ENCODE results near the gene NCR3LG1.

Gene NCR3LG1

GRCh38 chr11:17371614-17372013, 20.0 kb downstream of the NCR3LG1 start:
- no peak for DNase-seq

GRCh38 chr11:17375547-17375946, 23.9 kb downstream of the NCR3LG1 start:
- DNase-seq, result no peak

GRCh38 chr11:17376493-17376892, 24.9 kb downstream of the NCR3LG1 start:
- no peak for DNase-seq

- DNase-seq, result no peak
Observed at GRCh38 chr11:17378655-17379054, 27.1 kb downstream of the NCR3LG1 start.

- no peak for DNase-seq
Observed at GRCh38 chr11:17379383-17380180, 28.0 kb downstream of the NCR3LG1 start.

DNA sequence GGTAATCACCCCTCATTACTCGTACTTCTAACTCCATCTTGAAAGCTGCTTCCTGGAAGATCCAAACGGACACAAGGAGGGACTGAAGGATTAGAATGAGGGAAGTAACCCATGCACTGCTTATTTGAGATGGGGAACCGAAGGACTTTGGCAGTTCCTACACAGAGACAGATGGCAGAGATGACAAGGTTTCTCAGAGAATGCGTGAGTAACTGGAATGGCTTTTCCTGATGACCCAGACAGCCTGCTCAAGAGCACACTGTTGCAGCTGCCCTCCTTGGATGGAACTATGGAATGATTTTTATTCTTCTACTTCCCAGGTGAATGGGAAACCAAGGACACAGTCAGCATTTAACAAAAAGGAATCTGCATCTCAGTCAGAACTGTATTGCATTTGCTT, 29.6 kb downstream of the NCR3LG1 start:
- no peak for DNase-seq

DNA sequence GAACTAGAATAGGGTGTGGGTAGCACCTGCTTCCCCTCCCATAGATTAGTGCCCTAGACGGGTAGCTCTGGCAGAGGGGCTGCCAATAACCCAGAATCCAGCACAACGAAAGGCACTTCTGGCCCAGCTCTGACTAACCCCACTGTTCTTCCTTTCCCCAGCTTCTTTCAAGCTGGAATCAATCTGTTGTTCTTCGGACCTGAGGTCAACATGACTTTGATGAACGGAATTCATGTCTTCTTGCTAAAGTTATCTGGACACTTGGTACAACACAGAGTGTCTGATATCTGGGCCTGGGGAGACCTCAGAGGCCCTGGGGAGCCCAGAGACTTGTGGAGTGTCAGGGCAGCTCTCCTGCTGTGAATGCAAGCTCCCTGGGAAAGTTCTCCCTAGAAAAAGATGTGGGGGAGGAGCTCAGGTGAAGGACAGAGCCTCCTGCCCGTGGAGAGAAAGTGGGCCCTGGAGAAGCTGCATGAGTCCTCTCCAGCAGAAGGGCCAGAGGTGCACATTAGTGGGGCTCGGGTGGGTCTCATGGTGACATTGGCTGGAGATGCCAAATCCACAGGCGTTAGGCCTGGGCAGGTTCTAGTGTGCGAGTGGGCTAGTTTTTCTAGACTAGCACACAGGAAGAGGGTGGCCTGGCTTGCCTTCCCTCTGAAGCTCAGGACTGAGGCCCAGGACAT, 30.6 kb downstream of the NCR3LG1 start:
- DNase-seq, result no peak

DNA sequence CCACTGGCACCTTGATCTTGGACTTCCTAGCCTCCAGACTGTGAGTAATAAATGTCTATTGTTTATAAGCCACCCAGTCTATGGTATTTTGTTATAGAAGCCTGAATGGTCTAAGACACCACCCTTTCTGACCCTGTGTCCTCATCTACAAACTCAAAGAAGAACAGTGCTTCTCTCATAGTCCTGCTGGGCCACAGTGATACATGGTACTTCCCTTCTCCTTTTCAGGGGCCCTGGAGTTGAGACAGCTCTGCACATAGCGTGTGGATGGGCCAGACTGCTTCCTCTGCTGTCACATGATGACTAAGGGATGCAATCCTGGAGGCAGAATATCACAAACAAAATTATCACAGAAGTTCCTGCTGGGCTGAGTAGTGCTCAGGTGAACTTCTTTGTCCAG, 31.9 kb downstream of the NCR3LG1 start:
- DNase-seq, result peak; percentile 77

GRCh38 chr11:17384002-17384511, 32.5 kb downstream of the NCR3LG1 start:
- peak; percentile 85 for DNase-seq

DNA sequence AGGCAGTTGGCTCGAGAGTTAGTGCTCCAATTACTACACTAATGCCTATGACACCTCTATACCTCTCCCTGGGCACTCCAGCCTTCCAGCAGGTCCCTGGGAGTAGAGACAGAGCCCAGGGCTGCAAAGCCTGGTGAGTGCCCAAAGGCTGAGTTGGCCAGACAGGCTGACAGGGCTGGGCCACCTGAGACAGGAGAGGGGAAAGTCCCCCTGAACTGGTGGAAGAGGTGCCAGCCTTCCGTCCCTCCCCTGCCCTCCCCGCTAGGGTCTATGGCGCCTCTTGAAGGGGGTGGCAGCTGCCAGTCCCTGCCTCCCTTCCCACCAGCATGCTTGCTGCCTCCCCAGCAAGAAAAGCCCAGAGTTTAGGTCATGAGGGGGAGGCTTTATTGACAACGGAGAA, 33.9 kb downstream of the NCR3LG1 start:
- no peak for DNase-seq

DNA sequence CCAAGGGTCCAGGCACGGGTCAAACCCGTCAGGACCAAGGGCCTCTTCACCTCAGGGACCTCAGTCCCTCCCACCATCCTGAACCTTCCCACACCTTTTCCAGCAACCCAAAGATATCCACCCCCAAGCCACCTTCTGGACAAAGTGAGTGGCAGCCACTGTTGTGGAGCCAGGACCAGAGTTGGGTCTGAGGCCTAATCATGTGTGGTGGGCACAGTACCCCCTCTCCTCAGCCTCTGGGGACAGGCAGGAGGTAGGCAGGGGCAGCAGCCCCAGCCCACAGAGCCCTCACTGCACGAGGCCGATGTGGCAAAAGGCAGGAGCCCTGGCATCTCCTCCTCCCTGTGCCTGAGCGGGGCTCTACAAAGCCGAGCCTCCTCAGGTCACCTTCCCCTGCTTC, 34.3 kb downstream of the NCR3LG1 start:
- no peak for DNase-seq

DNA sequence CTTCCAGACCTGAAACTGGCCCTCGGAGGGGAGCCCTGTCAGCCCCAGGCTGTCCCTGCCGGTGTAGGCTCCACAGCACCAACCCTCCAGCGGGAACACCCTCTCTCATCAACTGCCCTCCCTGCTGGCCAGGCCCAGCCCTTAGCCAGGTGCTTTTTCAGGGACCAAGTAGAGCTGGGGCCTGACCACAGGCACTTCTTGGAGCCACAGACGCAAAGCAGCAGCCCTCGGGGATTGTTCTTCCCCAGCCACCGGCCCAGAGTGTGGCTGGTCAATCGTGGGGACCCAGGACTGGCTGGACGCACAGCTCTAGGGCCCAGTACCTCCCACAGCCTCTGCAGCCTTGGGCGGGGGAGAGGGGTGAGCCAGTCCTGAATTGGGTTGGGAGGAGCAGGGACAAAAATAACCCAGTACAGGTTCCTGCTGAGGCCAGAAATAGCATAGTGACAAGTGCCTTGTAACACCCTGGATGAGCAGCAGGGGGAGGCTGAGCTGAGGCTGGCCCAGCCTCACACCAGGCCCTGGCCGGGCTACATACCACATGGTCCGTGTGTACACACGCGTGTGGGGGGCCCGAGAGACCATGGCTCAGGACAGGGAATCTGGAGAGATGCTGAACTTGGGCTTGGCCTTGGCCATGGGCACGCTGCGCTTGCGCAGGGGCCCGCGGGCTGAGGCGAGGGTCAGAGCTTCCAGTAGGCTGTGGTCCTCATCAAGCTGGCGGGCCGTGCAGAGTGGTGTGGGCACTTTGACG, 34.9 kb downstream of the NCR3LG1 start:
- peak; percentile 43 for DNase-seq

DNA sequence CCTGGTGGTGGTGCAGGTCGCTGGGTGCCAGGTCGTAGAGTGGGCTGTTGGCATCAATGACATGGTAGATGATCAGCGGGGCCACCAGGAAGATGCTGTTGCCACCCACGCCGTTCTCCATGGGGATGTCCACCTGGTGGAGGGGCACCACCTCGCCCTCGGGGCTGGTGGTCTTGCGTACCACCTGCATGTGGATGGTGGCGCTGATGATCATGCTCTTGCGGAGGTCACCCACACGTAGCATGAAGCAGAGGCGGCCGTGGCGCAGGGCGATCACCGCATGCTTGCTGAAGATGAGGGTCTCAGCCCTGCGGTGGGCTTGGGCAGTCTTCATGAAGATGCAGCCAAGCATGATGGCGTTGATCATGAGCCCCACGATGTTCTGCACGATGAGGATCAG, 35.7 kb downstream of the NCR3LG1 start:
- no peak for DNase-seq

DNA sequence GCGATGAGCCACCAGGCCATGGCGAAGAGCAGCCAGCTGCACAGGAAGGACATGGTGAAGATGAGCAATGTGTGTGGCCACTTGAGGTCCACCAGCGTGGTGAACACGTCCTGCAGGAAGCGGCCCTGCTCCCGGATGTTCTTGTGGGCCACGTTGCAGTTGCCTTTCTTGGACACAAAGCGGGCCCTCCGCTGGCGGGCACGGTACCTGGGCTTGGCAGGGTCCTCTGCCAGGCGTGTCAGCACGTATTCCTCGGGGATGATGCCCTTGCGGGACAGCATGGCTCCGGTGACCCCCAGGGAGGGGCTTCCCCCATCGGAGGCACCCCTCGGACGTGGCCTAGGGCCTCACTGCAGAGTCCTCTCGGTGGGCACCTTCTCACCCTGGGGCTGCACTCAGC, 36.2 kb downstream of the NCR3LG1 start:
- no peak for DNase-seq

GRCh38 chr11:17388609-17389210, 37.1 kb downstream of the NCR3LG1 start, which contains the start of gene KCNJ11:
Gene KCNJ11 (minus strand): TSS chr11:17388659. CDS start chr11:17388091, 568 bp downstream.
- DNase-seq, result no peak

DNA sequence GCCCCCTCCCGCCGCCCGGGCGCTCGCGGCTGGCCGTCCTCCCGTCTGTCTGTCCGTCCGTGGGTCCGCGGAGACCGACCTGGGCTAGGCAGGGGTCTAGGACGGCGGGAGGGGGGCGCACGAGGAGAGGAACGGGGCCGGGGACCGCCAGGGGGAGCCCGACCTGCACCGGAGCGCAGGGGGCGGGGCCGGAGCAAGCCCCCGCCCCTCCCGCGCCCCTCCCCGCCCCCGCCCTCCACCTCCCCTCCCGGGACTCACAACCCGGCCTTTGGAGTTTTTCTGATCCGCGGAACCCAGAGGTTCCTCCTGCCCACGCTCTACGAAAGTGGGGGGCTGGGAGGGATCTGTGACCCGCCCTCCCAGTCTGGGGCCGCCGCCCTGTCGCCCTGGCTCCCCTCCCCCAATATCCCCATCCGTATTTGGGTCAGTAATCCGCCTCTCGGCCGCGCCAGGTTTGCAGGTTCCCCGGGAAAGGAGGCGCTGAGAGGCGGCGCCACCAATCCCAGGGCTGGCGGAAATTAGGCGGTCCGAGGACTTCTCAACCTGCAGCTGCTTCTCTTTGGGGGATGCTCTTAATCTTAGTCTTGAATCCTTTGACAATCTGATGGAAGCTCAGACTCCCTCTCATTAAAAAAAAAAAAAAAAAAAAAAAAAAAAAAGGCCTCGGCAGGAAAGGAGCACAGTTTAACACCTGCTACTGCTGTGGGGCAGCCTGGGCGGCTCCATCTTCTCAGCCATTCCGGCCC, 37.8 kb downstream of the NCR3LG1 start:
- peak; percentile 61 for DNase-seq

DNA sequence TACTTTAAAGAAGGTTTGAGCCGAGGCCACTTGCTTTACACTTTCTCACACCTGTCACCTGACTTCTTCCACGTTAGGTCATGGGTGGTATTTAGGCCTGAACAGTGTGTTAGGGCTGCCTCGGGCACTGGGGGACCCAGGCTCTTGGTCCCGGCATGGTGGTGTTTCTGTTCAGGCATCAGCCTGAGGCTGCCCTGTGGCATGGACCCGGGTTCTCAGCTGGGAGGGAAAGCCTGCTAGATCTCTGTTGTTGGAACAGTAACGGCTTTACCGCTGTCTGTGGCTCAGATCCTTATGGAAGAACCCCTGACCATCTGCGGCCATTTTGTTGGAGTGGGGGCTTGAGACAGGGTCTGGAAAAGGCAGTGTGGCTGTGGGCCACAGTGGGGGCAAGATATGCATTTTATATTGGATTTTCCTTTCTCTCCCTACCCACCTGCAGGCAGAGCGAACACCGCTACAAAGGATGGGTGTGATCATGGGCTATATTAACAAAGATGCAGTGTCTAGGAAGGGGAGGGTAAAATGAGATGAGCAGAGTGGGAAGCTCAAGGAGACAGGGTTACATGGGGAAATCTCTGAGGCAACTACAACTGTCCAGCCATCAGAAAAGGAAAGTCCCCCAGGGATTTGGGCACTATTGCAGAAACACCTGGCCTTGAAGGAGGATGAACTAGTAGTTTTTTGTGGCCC, 38.5 kb downstream of the NCR3LG1 start:
- DNase-seq, result no peak

GRCh38 chr11:17391493-17392355, 40.1 kb downstream of the NCR3LG1 start:
- DNase-seq, result no peak

DNA sequence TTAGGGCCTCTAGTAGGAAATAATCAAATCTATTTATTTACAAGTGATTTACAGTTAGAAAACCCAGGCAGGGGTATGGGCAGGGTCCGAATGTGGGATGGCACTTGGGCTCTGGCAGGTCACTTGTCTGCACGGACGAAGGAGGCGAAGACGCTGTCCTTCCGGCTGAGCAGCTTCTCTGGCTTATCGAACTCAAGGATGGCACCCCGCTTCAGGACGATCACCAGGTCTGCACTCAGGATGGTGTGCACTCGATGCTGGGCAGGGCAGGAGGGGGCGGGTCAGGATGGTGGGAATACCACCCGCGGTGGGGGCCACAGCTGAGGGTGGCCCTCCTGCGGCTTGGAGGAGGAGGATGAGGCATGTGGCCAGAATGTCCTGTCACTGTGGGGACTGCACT, 41.3 kb downstream of the NCR3LG1 start:
- no peak for DNase-seq

DNA sequence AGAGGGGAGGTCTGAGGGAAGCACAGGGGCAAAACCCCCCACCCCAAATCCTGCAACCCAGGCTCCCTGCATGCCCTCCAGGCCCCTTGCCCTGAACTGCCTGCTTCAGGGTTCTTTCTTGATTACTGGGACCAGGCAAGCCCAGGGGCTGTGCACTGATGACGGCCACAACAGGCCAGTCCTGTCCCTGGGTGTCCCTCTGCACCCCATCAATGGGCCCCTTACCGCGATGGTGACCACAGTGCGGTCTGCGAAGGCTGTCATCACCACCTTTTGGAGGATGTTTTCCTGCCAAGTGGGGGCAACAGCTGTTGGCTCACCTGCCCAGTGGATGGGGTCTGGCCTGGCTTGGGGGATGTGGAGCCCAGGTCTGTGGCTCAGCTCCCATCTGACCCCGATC, 41.9 kb downstream of the NCR3LG1 start:
- DNase-seq, result no peak

All from suppressor macrophage treated with lipopolysaccharide for 4 hours (primary cell).